ENCODE results near the gene CTXN3.

DNA sequence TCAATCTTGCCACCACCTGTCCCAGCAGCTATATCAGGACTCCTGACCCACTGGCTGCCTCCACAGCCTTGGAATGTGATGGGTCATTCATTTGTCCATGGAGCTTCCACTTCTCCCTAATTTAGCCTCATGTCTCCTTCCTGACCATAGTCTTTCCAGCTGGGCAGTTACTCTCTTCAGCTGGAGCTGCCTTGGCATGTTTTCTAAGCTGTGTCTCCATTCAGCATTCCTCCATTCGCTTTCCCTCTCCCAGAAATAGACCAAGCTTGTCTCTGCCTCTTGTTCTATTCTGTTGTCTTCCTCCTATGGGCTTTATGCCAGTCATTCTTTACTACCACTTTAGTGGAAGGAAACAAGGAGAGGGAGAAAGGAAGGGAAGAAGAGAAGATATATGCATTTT is 5.3 kb upstream of the CTXN3 start:
- TF ChIP-seq, protein P1, sequence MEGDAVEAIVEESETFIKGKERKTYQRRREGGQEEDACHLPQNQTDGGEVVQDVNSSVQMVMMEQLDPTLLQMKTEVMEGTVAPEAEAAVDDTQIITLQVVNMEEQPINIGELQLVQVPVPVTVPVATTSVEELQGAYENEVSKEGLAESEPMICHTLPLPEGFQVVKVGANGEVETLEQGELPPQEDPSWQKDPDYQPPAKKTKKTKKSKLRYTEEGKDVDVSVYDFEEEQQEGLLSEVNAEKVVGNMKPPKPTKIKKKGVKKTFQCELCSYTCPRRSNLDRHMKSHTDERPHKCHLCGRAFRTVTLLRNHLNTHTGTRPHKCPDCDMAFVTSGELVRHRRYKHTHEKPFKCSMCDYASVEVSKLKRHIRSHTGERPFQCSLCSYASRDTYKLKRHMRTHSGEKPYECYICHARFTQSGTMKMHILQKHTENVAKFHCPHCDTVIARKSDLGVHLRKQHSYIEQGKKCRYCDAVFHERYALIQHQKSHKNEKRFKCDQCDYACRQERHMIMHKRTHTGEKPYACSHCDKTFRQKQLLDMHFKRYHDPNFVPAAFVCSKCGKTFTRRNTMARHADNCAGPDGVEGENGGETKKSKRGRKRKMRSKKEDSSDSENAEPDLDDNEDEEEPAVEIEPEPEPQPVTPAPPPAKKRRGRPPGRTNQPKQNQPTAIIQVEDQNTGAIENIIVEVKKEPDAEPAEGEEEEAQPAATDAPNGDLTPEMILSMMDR (conservative IDR thresholded peaks at IDR 0.05 in 1 of 2, IDR thresholded peaks at IDR 0.05 in 1 of 2; ENCODE audit: extremely low read depth in 1 of 2, insufficient read depth in 1 of 2, low read depth in 1 of 2, low read length in 2 of 2), result no peak
- no peak for TF ChIP-seq EZH2 (IDR thresholded peaks at IDR 0.05; ENCODE audit: borderline replicate concordance, low read length)

Measured in mammary epithelial cell (primary cell).